ENCODE data around the gene TAF5. TPM values are rescaled to one million over a fixed set of nuclear protein-coding genes. Genes with fewer than 3 reads are reported as not detected.

The TAF5 gene
- total and polyA plus RNA-seq, 2 donors (not counting 3 experiments of a cell fraction or from before 2014, with no cell fraction given): 2.4 to 5.8 TPM

- ChIA-PET POLR2A (no interaction called here), CTCF (no interaction called here)
- intact Hi-C loops (cut with micrococcal nuclease): no loop called here
Measured at GRCh38 chr10:103327906-103328305, 39.9 kb upstream of the TAF5 start.

More at GRCh38 chr10:103327906-103328305, 39.9 kb upstream of the TAF5 start:
- Histone ChIP-seq H3K4me3 (replicated peaks in 1 of 3; ENCODE audit: insufficient read depth in 1 of 3, low read depth in 1 of 3, low read length in 3 of 3) (no peak overlapping the region), H3K36me3 (ENCODE audit: control insufficient read depth in 2 of 2, extremely low read depth in 1 of 2, insufficient read depth in 2 of 2, low read length in 2 of 2) (peaks cover 2 to 4% of the 10 kb centered on the region in 2 experiments), H3K27me3 (ENCODE audit: control insufficient read depth in 2 of 2, insufficient read depth in 2 of 2, low read length in 2 of 2) (no peaks in the 10 kb centered on the region), H3K9ac (replicated peaks; ENCODE audit: extremely low read depth, insufficient read depth, low read length) (no peak overlapping the region), H3K27ac (ENCODE audit: insufficient read depth, low read depth, low read length) (no peak overlapping the region), H3K9me1 (replicated peaks; ENCODE audit: control insufficient read depth, extremely low read depth, insufficient read depth, low read length) (no peaks in the 10 kb centered on the region), H3K79me2 (ENCODE audit: control insufficient read depth, insufficient read depth, low read length) (no peaks in the 10 kb centered on the region), H3K4me2 (ENCODE audit: insufficient read depth, low read length) (no peak overlapping the region), H3K9me3 (replicated peaks; ENCODE audit: control insufficient read depth, insufficient read depth, low read length) (no peaks in the 10 kb centered on the region), H2AFZ (ENCODE audit: low read depth, low read length) (no peak overlapping the region), H3K4me1 (ENCODE audit: control insufficient read depth, extremely low read depth, insufficient read depth, low read length) (no peaks in the 10 kb centered on the region), H4K20me1 (replicated peaks; ENCODE audit: control insufficient read depth, extremely low read depth, insufficient read depth, low read length) (no peaks in the 10 kb centered on the region)
- FAIRE-seq (no peak), DNase-seq (ENCODE audit: low read depth, low spot score) (no peak)
- TF ChIP-seq MYC (IDR thresholded peaks at IDR 0.05; ENCODE audit: low read depth, low read length) (no peak), CTCF (IDR thresholded peaks at IDR 0.05; ENCODE audit: extremely low read depth in 1 of 2, insufficient read depth in 1 of 2, low read depth in 1 of 2, low read length in 2 of 2) (no peak), FOS (IDR thresholded peaks at IDR 0.05; ENCODE audit: borderline replicate concordance, insufficient read depth, low read length) (no peak), POLR2A (IDR thresholded peaks at IDR 0.05; ENCODE audit: low read depth, low read length) (no peak), POLR2AphosphoS5 (IDR thresholded peaks at IDR 0.05; ENCODE audit: insufficient read depth, low read depth, low read length) (no peak), GATA2 (IDR thresholded peaks at IDR 0.05; ENCODE audit: insufficient read depth, insufficient read length, low read depth, low read length) (no peak), MAX (IDR thresholded peaks at IDR 0.05; ENCODE audit: insufficient read depth, insufficient read length) (no peak), JUN (IDR thresholded peaks at IDR 0.05; ENCODE audit: borderline replicate concordance, insufficient read depth, insufficient read length, low read depth) (no peak)
- dilution Hi-C loops (cut with MboI; ENCODE audit: extremely low pct_ligation_motif_present, low sequenced_read_pairs): no loop called here
- BruUV-seq (replicated peaks): no TSS peak
